Gastrocnemius medialis (tissue), 4 donors: ENCODE measurements around the gene ARHGEF6.

Experiments used
- POLR2A ChIP-seq, 2 donors: fragments of 450-650 bp; IDR thresholded peaks; one replicate each; pipeline ENCODE4 v1.6.1; 2017; ENCODE audit warnings: antibody characterized with exemption in 2 of 2, mild to moderate bottlenecking in 2 of 2, moderate library complexity in 2 of 2
- TF ChIP-seq, protein P1 (sequence below), 5 experiments: fragments of 450-650 bp in 3 of 5; fragments of 200-600 bp in 2 of 5; sonication (generic) in 2 of 5; IDR thresholded peaks in 4 of 5; conservative IDR thresholded peaks in 1 of 5; 1 replicate in 4 of 5; 2 replicates in 1 of 5; pipeline ENCODE4 v1.5.1; 2016 to 2019; ENCODE audit warnings: antibody characterized with exemption in 5 of 5, mild to moderate bottlenecking in 3 of 5, moderate library complexity in 3 of 5

DNA sequence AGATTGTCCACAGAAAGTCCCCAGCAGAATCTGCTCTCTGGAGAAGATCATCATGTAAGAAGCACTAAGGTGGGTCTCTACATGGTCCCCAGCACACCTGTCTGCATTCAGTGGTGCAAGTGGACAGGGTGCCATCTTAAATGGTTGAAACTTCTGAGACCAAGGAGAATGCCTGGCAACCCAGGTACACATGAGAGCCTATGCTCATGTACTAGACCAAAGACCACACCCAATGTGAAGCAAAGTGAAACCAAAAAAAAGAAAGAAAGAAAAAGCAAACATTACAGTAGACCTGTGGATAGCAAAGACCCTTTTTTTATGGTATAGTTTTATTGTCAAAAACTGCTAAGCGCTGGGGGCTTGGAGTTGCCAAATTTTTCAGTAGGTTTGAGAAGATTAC is 117.8 kb downstream of the ARHGEF6 start:
- TF ChIP-seq, protein P1, sequence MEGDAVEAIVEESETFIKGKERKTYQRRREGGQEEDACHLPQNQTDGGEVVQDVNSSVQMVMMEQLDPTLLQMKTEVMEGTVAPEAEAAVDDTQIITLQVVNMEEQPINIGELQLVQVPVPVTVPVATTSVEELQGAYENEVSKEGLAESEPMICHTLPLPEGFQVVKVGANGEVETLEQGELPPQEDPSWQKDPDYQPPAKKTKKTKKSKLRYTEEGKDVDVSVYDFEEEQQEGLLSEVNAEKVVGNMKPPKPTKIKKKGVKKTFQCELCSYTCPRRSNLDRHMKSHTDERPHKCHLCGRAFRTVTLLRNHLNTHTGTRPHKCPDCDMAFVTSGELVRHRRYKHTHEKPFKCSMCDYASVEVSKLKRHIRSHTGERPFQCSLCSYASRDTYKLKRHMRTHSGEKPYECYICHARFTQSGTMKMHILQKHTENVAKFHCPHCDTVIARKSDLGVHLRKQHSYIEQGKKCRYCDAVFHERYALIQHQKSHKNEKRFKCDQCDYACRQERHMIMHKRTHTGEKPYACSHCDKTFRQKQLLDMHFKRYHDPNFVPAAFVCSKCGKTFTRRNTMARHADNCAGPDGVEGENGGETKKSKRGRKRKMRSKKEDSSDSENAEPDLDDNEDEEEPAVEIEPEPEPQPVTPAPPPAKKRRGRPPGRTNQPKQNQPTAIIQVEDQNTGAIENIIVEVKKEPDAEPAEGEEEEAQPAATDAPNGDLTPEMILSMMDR (IDR thresholded peaks at IDR 0.05 in 4 of 5, conservative IDR thresholded peaks at IDR 0.05 in 1 of 5), result no peak
- no peak for TF ChIP-seq POLR2A (IDR thresholded peaks at IDR 0.05)
